Mucosa of rectum (tissue), 2 donors: ENCODE data around the gene NDRG2.

Experiments
- H3K27ac ChIP-seq, 2 donors: one replicate each; pipeline ENCODE4 v1.7.0; 2013; ENCODE audit warnings: inconsistent platforms in 2 of 2, low read depth in 2 of 2, low read length in 2 of 2
- H3K27me3 ChIP-seq, 2 donors: one replicate each; pipeline ENCODE4 v1.7.0; 2013; ENCODE audit warnings: low read length in 2 of 2; ENCODE audit not compliant: control insufficient read depth in 2 of 2, insufficient read depth in 2 of 2
- H3K36me3 ChIP-seq, 2 donors: one replicate each; pipeline ENCODE4 v1.7.0; 2013; ENCODE audit warnings: low read length in 2 of 2; ENCODE audit not compliant: control insufficient read depth in 2 of 2, insufficient read depth in 2 of 2
- H3K4me1 ChIP-seq, 2 donors: one replicate each; pipeline ENCODE4 v1.7.0; 2013; ENCODE audit warnings: low read length in 2 of 2, mild to moderate bottlenecking in 1 of 2; ENCODE audit not compliant: control insufficient read depth in 2 of 2, insufficient read depth in 2 of 2
- H3K4me3 ChIP-seq, 2 donors: one replicate each; pipeline ENCODE4 v1.7.0; 2013; ENCODE audit warnings: low read length in 2 of 2
- H3K9ac ChIP-seq, 2 donors: one replicate each; pipeline ENCODE4 v1.7.0; 2013; ENCODE audit warnings: low read length in 2 of 2, low read depth in 1 of 2, mild to moderate bottlenecking in 1 of 2
- H3K9me3 ChIP-seq, 2 donors: one replicate each; pipeline ENCODE4 v1.7.0; 2013; ENCODE audit warnings: low read length in 2 of 2; ENCODE audit not compliant: control insufficient read depth in 2 of 2
- donor health status: healthy.
- donor health status: Normal muscosa, but diverticular disease.

Gene NDRG2

GRCh38 chr14:21056520-21057163 is 31.8 kb upstream of the NDRG2 start:
- Histone ChIP-seq H3K36me3 (no peaks in the 10 kb centered on the region), H3K27ac (peak overlapping the region; percentile 75 to 88), H3K4me3 (no peak overlapping the region), H3K27me3 (no peaks in the 10 kb centered on the region), H3K9ac (no peak overlapping the region), H3K9me3 (no peaks in the 10 kb centered on the region), H3K4me1 (peaks cover 20 to 30% of the 10 kb centered on the region in 2 donors)

GRCh38 chr14:21055432-21056117 is 30.7 kb upstream of the NDRG2 start:
- Histone ChIP-seq H3K27ac (peak overlapping the region; percentile 84 to 88), H3K27me3 (no peaks in the 10 kb centered on the region), H3K4me3 (peak overlapping the region in 1 of 2 donors; percentile 26), H3K4me1 (peaks cover 20 to 30% of the 10 kb centered on the region in 2 donors), H3K9me3 (no peaks in the 10 kb centered on the region), H3K36me3 (no peaks in the 10 kb centered on the region), H3K9ac (no peak overlapping the region)

- Histone ChIP-seq H3K36me3 (no peaks in the 10 kb centered on the region), H3K4me3 (no peak overlapping the region), H3K27me3 (no peaks in the 10 kb centered on the region), H3K9me3 (no peaks in the 10 kb centered on the region), H3K27ac (peak overlapping the region; percentile 83 to 84), H3K4me1 (peaks cover 20 to 30% of the 10 kb centered on the region in 2 donors), H3K9ac (peak overlapping the region in 1 of 2 donors; percentile 15)
Observed at GRCh38 chr14:21054768-21055145, 29.9 kb upstream of the NDRG2 start.

GRCh38 chr14:21054123-21054767 is 29.4 kb upstream of the NDRG2 start:
- H3K4me1 ChIP-seq = peaks cover 20 to 30% of the 10 kb centered on the region in 2 donors
- H3K36me3 ChIP-seq = no peaks in the 10 kb centered on the region
- peak overlapping the region in 1 of 2 donors; percentile 15 for H3K9ac ChIP-seq
- H3K9me3 ChIP-seq = no peaks in the 10 kb centered on the region
- no peaks in the 10 kb centered on the region for H3K27me3 ChIP-seq
- peak overlapping the region; percentile 83 to 84 for H3K27ac ChIP-seq
- H3K4me3 ChIP-seq = no peak overlapping the region

- no peak overlapping the region for H3K9ac ChIP-seq
- H3K27ac ChIP-seq = peak overlapping the region; percentile 72 to 83
- H3K27me3 ChIP-seq = no peaks in the 10 kb centered on the region
- peaks cover 17 to 30% of the 10 kb centered on the region in 2 donors for H3K4me1 ChIP-seq
- H3K36me3 ChIP-seq = no peaks in the 10 kb centered on the region
- H3K4me3 ChIP-seq = no peak overlapping the region
- no peaks in the 10 kb centered on the region for H3K9me3 ChIP-seq
Observed at GRCh38 chr14:21053184-21054122, 28.6 kb upstream of the NDRG2 start.

GRCh38 chr14:21050597-21050996 is 25.7 kb upstream of the NDRG2 start:
- Histone ChIP-seq H3K9me3 (no peaks in the 10 kb centered on the region), H3K9ac (no peak overlapping the region), H3K36me3 (no peaks in the 10 kb centered on the region), H3K4me3 (no peak overlapping the region), H3K4me1 (peaks cover 6 to 23% of the 10 kb centered on the region in 2 donors), H3K27me3 (no peaks in the 10 kb centered on the region), H3K27ac (no peak overlapping the region)

- Histone ChIP-seq H3K27me3 (no peaks in the 10 kb centered on the region), H3K27ac (no peak overlapping the region), H3K4me3 (no peak overlapping the region), H3K4me1 (peaks cover 6 to 11% of the 10 kb centered on the region in 2 donors), H3K9me3 (no peaks in the 10 kb centered on the region), H3K36me3 (no peaks in the 10 kb centered on the region), H3K9ac (no peak overlapping the region)
Observed at GRCh38 chr14:21049271-21049673, 24.4 kb upstream of the NDRG2 start.

- Histone ChIP-seq H3K9me3 (no peaks in the 10 kb centered on the region), H3K27me3 (no peaks in the 10 kb centered on the region), H3K36me3 (no peaks in the 10 kb centered on the region), H3K4me3 (no peak overlapping the region), H3K27ac (no peak overlapping the region), H3K9ac (no peak overlapping the region), H3K4me1 (peaks cover 5 to 9% of the 10 kb centered on the region in 2 donors)
Observed at GRCh38 chr14:21048638-21049037, 23.8 kb upstream of the NDRG2 start.

GRCh38 chr14:21047378-21047781 is 22.5 kb upstream of the NDRG2 start:
- Histone ChIP-seq H3K9ac (no peak overlapping the region), H3K36me3 (no peaks in the 10 kb centered on the region), H3K9me3 (no peaks in the 10 kb centered on the region), H3K4me3 (no peak overlapping the region), H3K27me3 (no peaks in the 10 kb centered on the region), H3K27ac (no peak overlapping the region), H3K4me1 (peaks cover 14 to 17% of the 10 kb centered on the region in 2 donors)
